Endothelial cell (in vitro differentiated cells): ENCODE data around the gene CORO7. TPM values are rescaled to one million over a fixed set of nuclear protein-coding genes. Genes with fewer than 3 reads are reported as not detected.
A peak's percentile ranks its signal among the peaks of the same experiment; 100 is the strongest.

Experiments used
- DNase-seq: peaks from one replicate; pipeline ENCODE4 v3.0.0; 2021; ENCODE audit warnings: low spot score
- H3K27ac Mint-ChIP-seq: one replicate; pipeline ENCODE4 v1.8.0; 2021; ENCODE audit warnings: mixed read lengths, inconsistent platforms; ENCODE audit not compliant: unreplicated experiment
- H3K27me3 Mint-ChIP-seq: one replicate; pipeline ENCODE4 v1.8.0; 2021; ENCODE audit warnings: mild to moderate bottlenecking, moderate library complexity, mixed read lengths, inconsistent platforms; ENCODE audit not compliant: unreplicated experiment
- H3K36me3 Mint-ChIP-seq: one replicate; pipeline ENCODE4 v1.8.0; 2021; ENCODE audit warnings: mild to moderate bottlenecking, low read depth, mixed read lengths, inconsistent platforms; ENCODE audit not compliant: unreplicated experiment
- H3K4me1 Mint-ChIP-seq: one replicate; pipeline ENCODE4 v1.8.0; 2021; ENCODE audit warnings: mild to moderate bottlenecking, mixed read lengths, inconsistent platforms; ENCODE audit not compliant: unreplicated experiment
- H3K4me3 Mint-ChIP-seq: one replicate; pipeline ENCODE4 v1.8.0; 2021; ENCODE audit warnings: mild to moderate bottlenecking, mixed read lengths, inconsistent platforms; ENCODE audit not compliant: unreplicated experiment
- H3K9me3 Mint-ChIP-seq: one replicate; pipeline ENCODE4 v1.8.0; 2021; ENCODE audit warnings: mixed read lengths, inconsistent platforms; ENCODE audit not compliant: unreplicated experiment
- total RNA-seq: library from RNA; stranded (reverse); fragmentation: NEBNext Ultra II Directional; extraction: Animal tissue kit (Norgen Biotek cat#: 25700); gene quantifications from one replicate; pipeline ENCODE4 v1.2.1, GENCODE V29; 2021; ENCODE audit not compliant: unreplicated experiment
- TF ChIP-seq, protein P1 (sequence below): fragments of 200-600 bp; sonication (generic); IDR thresholded peaks from one replicate; pipeline ENCODE4 v1.5.0; 2021; ENCODE audit warnings: antibody characterized with exemption; ENCODE audit not compliant: unreplicated experiment

CORO7 gene
- total RNA-seq, 1 donor from 2014 or later: 103 TPM

GRCh38 chr16:4332083-4332482 is 84.3 kb downstream of the CORO7 start:
- TF ChIP-seq, protein P1, sequence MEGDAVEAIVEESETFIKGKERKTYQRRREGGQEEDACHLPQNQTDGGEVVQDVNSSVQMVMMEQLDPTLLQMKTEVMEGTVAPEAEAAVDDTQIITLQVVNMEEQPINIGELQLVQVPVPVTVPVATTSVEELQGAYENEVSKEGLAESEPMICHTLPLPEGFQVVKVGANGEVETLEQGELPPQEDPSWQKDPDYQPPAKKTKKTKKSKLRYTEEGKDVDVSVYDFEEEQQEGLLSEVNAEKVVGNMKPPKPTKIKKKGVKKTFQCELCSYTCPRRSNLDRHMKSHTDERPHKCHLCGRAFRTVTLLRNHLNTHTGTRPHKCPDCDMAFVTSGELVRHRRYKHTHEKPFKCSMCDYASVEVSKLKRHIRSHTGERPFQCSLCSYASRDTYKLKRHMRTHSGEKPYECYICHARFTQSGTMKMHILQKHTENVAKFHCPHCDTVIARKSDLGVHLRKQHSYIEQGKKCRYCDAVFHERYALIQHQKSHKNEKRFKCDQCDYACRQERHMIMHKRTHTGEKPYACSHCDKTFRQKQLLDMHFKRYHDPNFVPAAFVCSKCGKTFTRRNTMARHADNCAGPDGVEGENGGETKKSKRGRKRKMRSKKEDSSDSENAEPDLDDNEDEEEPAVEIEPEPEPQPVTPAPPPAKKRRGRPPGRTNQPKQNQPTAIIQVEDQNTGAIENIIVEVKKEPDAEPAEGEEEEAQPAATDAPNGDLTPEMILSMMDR: no peak
- H3K27ac Mint-ChIP-seq: no peak overlapping the region
- H3K4me1 Mint-ChIP-seq: peaks cover 3% of the 10 kb centered on the region
- no peak for DNase-seq
- H3K4me3 Mint-ChIP-seq: no peak overlapping the region
- H3K9me3 Mint-ChIP-seq: no peaks in the 10 kb centered on the region
- H3K36me3 Mint-ChIP-seq: peaks cover 4% of the 10 kb centered on the region
- peaks cover 2% of the 10 kb centered on the region for H3K27me3 Mint-ChIP-seq

- H3K27me3 Mint-ChIP-seq: peaks cover 2% of the 10 kb centered on the region
- H3K4me3 Mint-ChIP-seq: no peak overlapping the region
- H3K36me3 Mint-ChIP-seq: no peaks in the 10 kb centered on the region
- TF ChIP-seq, protein P1: peak; percentile 94
- peak; percentile 92 for DNase-seq
- H3K27ac Mint-ChIP-seq: no peak overlapping the region
- H3K4me1 Mint-ChIP-seq: peaks cover 3% of the 10 kb centered on the region
- no peaks in the 10 kb centered on the region for H3K9me3 Mint-ChIP-seq
Observed at GRCh38 chr16:4330277-4330874, 86.0 kb downstream of the CORO7 start.

GRCh38 chr16:4328782-4329775 is 87.3 kb downstream of the CORO7 start:
- Mint-ChIP-seq H3K27me3 (peaks cover 2% of the 10 kb centered on the region), H3K4me3 (no peak overlapping the region), H3K9me3 (no peaks in the 10 kb centered on the region), H3K4me1 (peaks cover 3% of the 10 kb centered on the region), H3K27ac (no peak overlapping the region), H3K36me3 (no peaks in the 10 kb centered on the region)
- TF ChIP-seq, protein P1: no peak
- no peak for DNase-seq

DNA sequence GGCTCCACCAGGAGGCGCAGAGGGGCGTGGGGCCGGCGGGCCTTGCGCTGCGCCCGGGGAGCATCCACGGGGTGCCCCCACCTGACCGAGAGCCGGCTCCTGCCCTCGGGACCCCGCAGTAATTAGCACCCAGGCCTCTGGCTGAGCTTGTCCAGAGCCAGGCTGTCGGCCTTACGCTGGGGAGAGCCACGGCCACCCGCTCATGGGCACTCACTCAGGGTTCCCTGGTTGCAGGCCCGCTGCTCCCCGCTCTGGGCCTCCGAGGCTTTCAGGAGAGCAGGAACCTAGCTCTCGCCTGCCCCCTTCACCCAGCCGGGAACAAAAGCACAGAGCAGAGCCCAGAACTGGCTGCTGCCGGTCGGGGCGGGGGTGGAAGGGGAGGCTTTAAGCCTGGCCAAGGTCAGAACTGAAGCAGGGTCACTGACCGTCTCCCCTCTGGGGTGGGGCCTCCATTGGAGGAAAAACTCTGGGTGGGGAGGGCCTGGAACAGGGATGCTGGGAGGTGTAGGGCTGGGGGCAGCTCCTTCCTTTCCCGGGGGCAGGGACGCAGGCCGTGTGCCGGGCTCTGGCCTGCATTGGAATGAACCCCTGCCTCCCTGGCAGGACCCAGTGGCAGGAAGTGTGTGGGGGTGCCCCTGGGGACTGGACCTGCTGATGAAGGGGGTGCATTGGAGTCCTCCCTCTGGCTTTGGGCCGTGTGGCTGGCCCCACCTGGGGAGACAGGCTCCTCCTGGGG is 88.2 kb downstream of the CORO7 start:
- H3K9me3 Mint-ChIP-seq: no peaks in the 10 kb centered on the region
- TF ChIP-seq, protein P1: peak; percentile 13
- no peak overlapping the region for H3K4me3 Mint-ChIP-seq
- no peak overlapping the region for H3K27ac Mint-ChIP-seq
- peak; percentile 79 for DNase-seq
- H3K36me3 Mint-ChIP-seq: no peaks in the 10 kb centered on the region
- peaks cover 3% of the 10 kb centered on the region for H3K4me1 Mint-ChIP-seq
- no peaks in the 10 kb centered on the region for H3K27me3 Mint-ChIP-seq
